ENCODE measurements around the gene SP3. TPM values are rescaled to one million over a fixed set of nuclear protein-coding genes. Genes with fewer than 3 reads are reported as not detected.
A peak's percentile ranks its signal among the peaks of the same experiment; 100 is the strongest.

The SP3 gene
- total RNA-seq (2022) (62.1 and 73.8 TPM in 2 replicates), Bru-seq, nascent RNA (percentile 94 among the genes with signal in this experiment), BruChase-seq, experiment 1, labeled RNA remaining after a 6-hour chase (percentile 90 among the genes with signal in this experiment), BruChase-seq, experiment 2, labeled RNA remaining after a 2-hour chase (percentile 94 among the genes with signal in this experiment)
- long read RNA-seq, full-length matches to known transcripts: 153 of 191 reads
- long read RNA-seq, partial matches to known transcripts: 21 of 191 reads
- long read RNA-seq, other reads (novel, unspliced or antisense): 17 of 191 reads

DNA sequence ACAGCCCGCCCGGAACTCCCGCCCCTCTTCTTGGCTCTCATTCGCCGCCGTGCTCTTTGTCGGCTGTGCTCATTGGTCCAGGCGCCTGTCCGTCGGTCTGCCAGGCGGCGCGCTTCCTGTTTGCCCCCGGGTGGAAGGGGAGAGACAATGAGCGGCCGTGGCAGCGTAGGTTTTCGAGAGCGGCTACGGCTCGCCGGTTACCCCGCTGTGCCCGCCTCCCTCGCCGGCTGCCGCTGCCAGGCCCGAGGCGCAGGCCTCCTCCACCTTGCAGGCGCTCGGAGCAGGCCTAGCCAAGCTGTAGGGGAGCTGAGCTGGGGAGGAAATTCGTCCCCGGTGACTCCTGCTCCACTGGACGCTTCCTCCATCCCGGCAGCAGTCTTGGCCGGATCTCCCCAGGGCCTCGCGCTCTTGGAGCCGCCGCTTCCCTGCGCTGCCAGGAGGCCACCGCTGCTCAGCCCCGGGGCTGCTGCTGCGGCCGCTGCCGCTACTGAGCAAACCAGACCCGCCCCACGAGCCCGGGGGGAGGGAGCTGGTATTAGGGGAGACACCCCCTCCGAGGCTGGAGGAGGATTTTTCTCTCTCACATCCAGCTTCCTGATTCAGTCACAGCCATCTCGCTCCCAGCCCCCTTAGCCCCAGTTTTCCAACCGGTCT is at the start of gene SP3:
Gene SP3, minus strand, starts transcription at position 2 of the 654 bp plus-strand sequence. CDS start 202 bp downstream, outside the sequence.
- no peaks in the 10 kb centered on the region for H3K27me3 Mint-ChIP-seq (ENCODE audit: insufficient read depth, unreplicated experiment)
- H3K9me3 Mint-ChIP-seq (ENCODE audit: unreplicated experiment): no peaks in the 10 kb centered on the region
- TF ChIP-seq, protein P1, sequence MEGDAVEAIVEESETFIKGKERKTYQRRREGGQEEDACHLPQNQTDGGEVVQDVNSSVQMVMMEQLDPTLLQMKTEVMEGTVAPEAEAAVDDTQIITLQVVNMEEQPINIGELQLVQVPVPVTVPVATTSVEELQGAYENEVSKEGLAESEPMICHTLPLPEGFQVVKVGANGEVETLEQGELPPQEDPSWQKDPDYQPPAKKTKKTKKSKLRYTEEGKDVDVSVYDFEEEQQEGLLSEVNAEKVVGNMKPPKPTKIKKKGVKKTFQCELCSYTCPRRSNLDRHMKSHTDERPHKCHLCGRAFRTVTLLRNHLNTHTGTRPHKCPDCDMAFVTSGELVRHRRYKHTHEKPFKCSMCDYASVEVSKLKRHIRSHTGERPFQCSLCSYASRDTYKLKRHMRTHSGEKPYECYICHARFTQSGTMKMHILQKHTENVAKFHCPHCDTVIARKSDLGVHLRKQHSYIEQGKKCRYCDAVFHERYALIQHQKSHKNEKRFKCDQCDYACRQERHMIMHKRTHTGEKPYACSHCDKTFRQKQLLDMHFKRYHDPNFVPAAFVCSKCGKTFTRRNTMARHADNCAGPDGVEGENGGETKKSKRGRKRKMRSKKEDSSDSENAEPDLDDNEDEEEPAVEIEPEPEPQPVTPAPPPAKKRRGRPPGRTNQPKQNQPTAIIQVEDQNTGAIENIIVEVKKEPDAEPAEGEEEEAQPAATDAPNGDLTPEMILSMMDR (IDR thresholded peaks at IDR 0.05; ENCODE audit: unreplicated experiment): no peak
- CTCF ChIA-PET: no interaction called here
- H3K27ac Mint-ChIP-seq (ENCODE audit: low read depth, unreplicated experiment): peak within 1 kb of the TSS; percentile 87
- POLR2A ChIA-PET: interaction anchor here (0.6 to 5.0 kb wide), 23 partner anchors 13 to 430 kb away, joined by 3 to 44 read pairs (median 3); partner anchors contain the start of gene SCRN3
- H3K4me3 Mint-ChIP-seq (ENCODE audit: unreplicated experiment): peak within 1 kb of the TSS; percentile 87
- intact Hi-C loops (cut with micrococcal nuclease): loop anchor here (5.0 to 10.0 kb wide), 3 partner anchors 213 to 379 kb away; partner anchors contain the start of gene OLA1
- no TSS peak for BruUV-seq (replicated peaks)
- H3K36me3 Mint-ChIP-seq (ENCODE audit: insufficient read depth, unreplicated experiment): peaks cover 9% of the 10 kb centered on the region
- H3K4me1 Mint-ChIP-seq (ENCODE audit: insufficient read depth, unreplicated experiment): peaks cover 12% of the 10 kb centered on the region
- DNase-seq (ENCODE audit: unreplicated experiment): peak; percentile 97

DNA sequence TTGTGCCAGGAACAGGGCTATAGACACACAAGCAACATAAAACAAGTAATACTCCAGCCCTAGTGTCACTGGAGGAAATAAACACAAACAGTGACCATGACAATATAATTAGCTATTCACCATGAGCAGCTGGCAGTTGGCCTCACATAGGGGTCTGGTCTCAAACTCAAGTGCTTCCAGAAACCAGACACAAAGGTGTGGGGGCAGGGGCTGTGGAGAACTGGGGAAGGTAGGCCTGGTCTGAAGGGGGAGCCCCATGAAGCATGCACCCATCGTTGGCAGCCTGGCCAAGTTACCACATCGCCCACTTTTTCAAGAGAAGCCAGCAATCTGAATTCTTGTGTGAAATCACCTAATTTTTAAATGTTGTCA is 49.5 kb upstream of the SP3 start:
- H3K27ac Mint-ChIP-seq (ENCODE audit: low read depth, unreplicated experiment): no peak overlapping the region
- CTCF ChIA-PET: no interaction called here
- POLR2A ChIA-PET: interaction anchor here (0.8 to 1.3 kb wide), 3 partner anchors 10 to 22 kb away, joined by 4 read pairs; no protein-coding TSS in a partner anchor
- intact Hi-C loops (cut with micrococcal nuclease): no loop called here
- BruUV-seq (replicated peaks): no TSS peak
- no peaks in the 10 kb centered on the region for H3K36me3 Mint-ChIP-seq (ENCODE audit: insufficient read depth, unreplicated experiment)
- H3K27me3 Mint-ChIP-seq (ENCODE audit: insufficient read depth, unreplicated experiment): no peaks in the 10 kb centered on the region
- H3K9me3 Mint-ChIP-seq (ENCODE audit: unreplicated experiment): no peaks in the 10 kb centered on the region
- H3K4me1 Mint-ChIP-seq (ENCODE audit: insufficient read depth, unreplicated experiment): no peaks in the 10 kb centered on the region
- TF ChIP-seq, protein P1 (IDR thresholded peaks at IDR 0.05; ENCODE audit: unreplicated experiment): no peak
- no peak overlapping the region for H3K4me3 Mint-ChIP-seq (ENCODE audit: unreplicated experiment)
- DNase-seq (ENCODE audit: unreplicated experiment): no peak

DNA sequence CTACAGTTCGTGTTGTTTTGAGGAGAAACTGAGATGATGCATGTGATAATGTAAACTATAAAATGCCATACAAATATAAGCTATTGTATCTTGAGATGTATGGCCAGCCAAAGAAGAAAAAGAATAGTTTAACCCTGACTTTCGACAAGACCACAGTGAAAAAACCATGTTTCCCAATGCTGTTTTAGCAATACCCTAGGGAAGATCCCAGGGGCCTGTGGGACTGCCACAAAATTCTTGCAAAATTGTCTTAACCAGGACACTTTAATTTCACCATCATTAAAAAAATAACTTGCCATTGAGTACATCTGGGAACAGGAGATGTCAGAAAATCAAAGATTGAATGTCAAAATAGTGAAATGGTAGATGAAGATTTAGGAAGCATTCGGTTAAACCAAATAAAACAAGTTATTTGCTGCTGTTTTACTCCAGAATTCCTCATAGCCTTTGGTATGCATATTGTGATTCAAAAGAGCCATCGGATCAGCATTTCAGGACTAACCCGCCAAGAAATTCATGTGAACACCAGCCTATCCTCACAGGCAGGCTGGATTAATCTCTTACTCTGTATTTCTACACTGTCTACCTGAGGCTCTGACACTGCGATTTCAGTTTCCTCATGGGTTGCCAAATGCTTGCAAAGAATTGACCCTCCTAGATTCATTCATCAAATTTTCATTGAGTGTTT is 49.0 kb upstream of the SP3 start:
- Mint-ChIP-seq H3K9me3 (ENCODE audit: unreplicated experiment) (no peaks in the 10 kb centered on the region), H3K4me3 (ENCODE audit: unreplicated experiment) (no peak overlapping the region), H3K4me1 (ENCODE audit: insufficient read depth, unreplicated experiment) (no peaks in the 10 kb centered on the region), H3K27me3 (ENCODE audit: insufficient read depth, unreplicated experiment) (no peaks in the 10 kb centered on the region), H3K27ac (ENCODE audit: low read depth, unreplicated experiment) (no peak overlapping the region), H3K36me3 (ENCODE audit: insufficient read depth, unreplicated experiment) (no peaks in the 10 kb centered on the region)
- DNase-seq (ENCODE audit: unreplicated experiment): no peak
- intact Hi-C loops (cut with micrococcal nuclease): no loop called here
- no TSS peak for BruUV-seq (replicated peaks)
- ChIA-PET POLR2A (interaction anchor here (1.0 kb wide), 1 partner anchor 10 kb away, joined by 4 read pairs; no protein-coding TSS in a partner anchor), CTCF (no interaction called here)
- TF ChIP-seq, protein P1 (IDR thresholded peaks at IDR 0.05; ENCODE audit: unreplicated experiment): no peak

DNA sequence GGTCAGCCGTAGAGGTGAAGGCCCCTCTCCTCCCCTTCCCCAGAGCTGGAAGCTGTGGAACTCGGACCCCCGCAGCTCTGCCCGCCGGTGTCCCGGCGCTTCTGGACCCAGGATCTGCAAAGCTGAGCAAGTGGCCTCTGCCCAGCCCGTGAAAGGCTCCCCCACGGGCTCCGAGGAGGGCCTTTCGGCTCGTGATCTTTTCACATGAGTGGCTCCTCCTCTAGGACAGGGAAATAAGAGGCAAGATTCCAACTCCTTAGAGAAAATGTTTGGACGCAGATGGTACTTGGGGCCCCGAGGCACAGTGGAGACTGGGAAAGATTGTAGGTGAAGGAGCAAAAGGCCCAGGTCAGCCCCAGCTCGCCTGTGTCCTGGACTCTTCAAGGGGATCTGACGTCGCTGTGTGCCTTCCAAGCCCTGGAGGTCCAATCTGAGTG is 48.2 kb upstream of the SP3 start:
- POLR2A ChIA-PET: no interaction called here
- Mint-ChIP-seq H3K9me3 (ENCODE audit: unreplicated experiment) (no peaks in the 10 kb centered on the region), H3K27me3 (ENCODE audit: insufficient read depth, unreplicated experiment) (no peaks in the 10 kb centered on the region), H3K4me3 (ENCODE audit: unreplicated experiment) (no peak overlapping the region), H3K4me1 (ENCODE audit: insufficient read depth, unreplicated experiment) (no peaks in the 10 kb centered on the region), H3K27ac (ENCODE audit: low read depth, unreplicated experiment) (no peak overlapping the region), H3K36me3 (ENCODE audit: insufficient read depth, unreplicated experiment) (no peaks in the 10 kb centered on the region)
- DNase-seq (ENCODE audit: unreplicated experiment): no peak
- TF ChIP-seq, protein P1 (IDR thresholded peaks at IDR 0.05; ENCODE audit: unreplicated experiment): no peak
- intact Hi-C loops (cut with micrococcal nuclease): no loop called here
- BruUV-seq (replicated peaks): no TSS peak
- CTCF ChIA-PET: no interaction called here

Measured in MCF 10A (cell line).